SK-N-SH treated with all-trans-retinoic acid at 6 μM for 48 hours (cell line): Measurements from ENCODE around the gene C1orf52.

Experiments used
- ATAC-seq: fragments of 200-7000 bp; cut with Tn5 transposase; 3 replicates; pipeline ENCODE4 v1.9.1; 2020; ENCODE audit warnings: mild to moderate bottlenecking, moderate library complexity
- ARNTL ChIP-seq: fragments of 450-650 bp; formaldehyde crosslinking; IDR thresholded peaks from 2 replicates; pipeline ENCODE4 v1.5.0; 2020; ENCODE audit warnings: low read depth, mild to moderate bottlenecking, moderate library complexity, borderline replicate concordance
- CSDC2 ChIP-seq: fragments of 250-450 bp; sonication (Bioruptor Pico); IDR thresholded peaks from 2 replicates; pipeline ENCODE4 v1.5.0; 2020; ENCODE audit warnings: mild to moderate bottlenecking, moderate library complexity
- GLIS3 ChIP-seq: fragments of 250-450 bp; sonication (Bioruptor Pico); IDR thresholded peaks from 2 replicates; pipeline ENCODE4 v1.5.0; 2020; ENCODE audit warnings: mild to moderate bottlenecking, moderate library complexity
- ISL1 ChIP-seq: fragments of 250-450 bp; sonication (Bioruptor Pico); IDR thresholded peaks from 2 replicates; pipeline ENCODE4 v2.1.2; 2022; ENCODE audit warnings: mild to moderate bottlenecking, moderate library complexity
- OSR1 ChIP-seq: fragments of 250-450 bp; sonication (Bioruptor Pico); IDR thresholded peaks from 2 replicates; pipeline ENCODE4 v1.8.0; 2022; ENCODE audit warnings: moderate library complexity, mild to moderate bottlenecking, inconsistent platforms
- POU6F1 ChIP-seq: fragments of 250-450 bp; sonication (Bioruptor Pico); IDR thresholded peaks from 2 replicates; pipeline ENCODE4 v1.8.0; 2021; ENCODE audit warnings: low read depth, mild to moderate bottlenecking, moderate library complexity, borderline replicate concordance
- PPARA ChIP-seq: fragments of 250-450 bp; sonication (Bioruptor Pico); IDR thresholded peaks from 2 replicates; pipeline ENCODE4 v1.5.0; 2020; ENCODE audit warnings: mild to moderate bottlenecking, borderline replicate concordance
- RARB ChIP-seq: fragments of 250-450 bp; sonication (Bioruptor Pico); IDR thresholded peaks from 2 replicates; pipeline ENCODE4 v1.8.0; 2021; ENCODE audit warnings: mild to moderate bottlenecking, moderate library complexity
- SNAI2 ChIP-seq: fragments of 250-450 bp; sonication (Bioruptor Pico); IDR thresholded peaks from 2 replicates; pipeline ENCODE4 v1.5.0; 2020; ENCODE audit warnings: mild to moderate bottlenecking, moderate library complexity
- TCF4 ChIP-seq: fragments of 250-450 bp; sonication (Bioruptor Pico); IDR thresholded peaks from 2 replicates; pipeline ENCODE4 v1.8.0; 2021; ENCODE audit warnings: mild to moderate bottlenecking, moderate library complexity, borderline replicate concordance
- TOX ChIP-seq: fragments of 250-450 bp; sonication (Bioruptor Pico); IDR thresholded peaks from 2 replicates; pipeline ENCODE4 v1.8.0; 2021; ENCODE audit warnings: mild to moderate bottlenecking, moderate library complexity, borderline replicate concordance
- TSHZ2 ChIP-seq: fragments of 250-450 bp; sonication (Bioruptor Pico); IDR thresholded peaks from 2 replicates; pipeline ENCODE4 v1.5.0; 2020; ENCODE audit warnings: mild to moderate bottlenecking, moderate library complexity
- ZC3H10 ChIP-seq: fragments of 250-450 bp; sonication (Bioruptor Pico); IDR thresholded peaks from 2 replicates; pipeline ENCODE4 v1.5.1; 2021; ENCODE audit warnings: mild to moderate bottlenecking, moderate library complexity
- ZFP3 ChIP-seq: fragments of 250-450 bp; sonication (Bioruptor Pico); IDR thresholded peaks from 2 replicates; pipeline ENCODE4 v1.5.0; 2020; ENCODE audit warnings: mild to moderate bottlenecking, moderate library complexity
- ZFP30 ChIP-seq: fragments of 450-650 bp; formaldehyde crosslinking; IDR thresholded peaks from 2 replicates; pipeline ENCODE4 v1.5.0; 2022; ENCODE audit warnings: mild to moderate bottlenecking, moderate library complexity
- ZNF70 ChIP-seq: fragments of 450-650 bp; formaldehyde crosslinking; IDR thresholded peaks from 2 replicates; pipeline ENCODE4 v1.5.0; 2020; ENCODE audit warnings: mild to moderate bottlenecking, moderate library complexity
- TF ChIP-seq, protein P1 (sequence below): fragments of 250-450 bp; sonication (Bioruptor Pico); IDR thresholded peaks from 2 replicates; pipeline ENCODE4 v1.5.1; 2021; ENCODE audit warnings: mild to moderate bottlenecking, moderate library complexity
- TF ChIP-seq, protein P2 (sequence below): fragments of 250-450 bp; sonication (Bioruptor Pico); IDR thresholded peaks from 2 replicates; pipeline ENCODE4 v1.5.1; 2020; ENCODE audit warnings: low read depth, mild to moderate bottlenecking, moderate library complexity

Gene C1orf52

DNA sequence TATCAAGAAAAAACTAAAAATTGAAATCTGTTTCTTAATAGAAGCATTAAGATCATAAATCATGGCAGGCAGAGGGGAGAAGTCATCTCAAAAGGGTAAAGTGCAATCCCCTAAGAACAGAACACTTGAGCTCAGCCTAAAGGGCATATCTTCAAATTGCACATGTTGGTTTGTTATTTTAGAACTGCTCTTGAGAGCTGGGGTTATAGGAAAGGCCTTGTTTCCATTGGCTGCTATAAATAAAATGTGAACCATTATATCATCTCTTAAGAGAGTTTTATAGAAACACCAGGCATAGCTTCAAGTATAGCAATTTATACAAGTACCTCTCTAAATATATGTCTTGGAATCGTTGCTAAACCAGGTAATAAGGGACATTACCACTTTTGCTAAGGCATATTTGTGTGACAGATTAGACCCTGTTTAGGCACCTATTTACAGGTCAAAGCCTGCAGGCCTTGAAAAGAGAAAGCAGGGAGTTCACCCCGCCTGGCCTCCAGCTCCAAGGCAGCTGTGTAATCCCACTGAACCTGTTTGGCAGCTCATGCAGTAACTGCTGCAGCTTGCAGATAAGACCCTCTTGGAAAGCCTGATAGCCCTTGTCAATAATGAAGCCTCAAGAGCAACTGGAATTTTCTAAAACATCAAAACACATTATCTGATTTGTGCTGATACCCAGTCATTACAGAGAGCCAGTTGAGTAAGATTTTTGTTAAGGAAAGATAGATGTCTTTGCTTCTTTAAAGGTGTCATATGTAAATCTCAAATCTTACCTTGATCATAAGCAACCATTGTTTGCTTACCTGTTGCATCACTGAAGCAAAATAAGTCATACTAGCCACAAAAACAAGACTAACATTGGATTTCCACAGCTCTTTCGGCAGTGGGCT lies 34.5 kb downstream of the C1orf52 start:
- no peak for ATAC-seq
- TF ChIP-seq, protein P1, sequence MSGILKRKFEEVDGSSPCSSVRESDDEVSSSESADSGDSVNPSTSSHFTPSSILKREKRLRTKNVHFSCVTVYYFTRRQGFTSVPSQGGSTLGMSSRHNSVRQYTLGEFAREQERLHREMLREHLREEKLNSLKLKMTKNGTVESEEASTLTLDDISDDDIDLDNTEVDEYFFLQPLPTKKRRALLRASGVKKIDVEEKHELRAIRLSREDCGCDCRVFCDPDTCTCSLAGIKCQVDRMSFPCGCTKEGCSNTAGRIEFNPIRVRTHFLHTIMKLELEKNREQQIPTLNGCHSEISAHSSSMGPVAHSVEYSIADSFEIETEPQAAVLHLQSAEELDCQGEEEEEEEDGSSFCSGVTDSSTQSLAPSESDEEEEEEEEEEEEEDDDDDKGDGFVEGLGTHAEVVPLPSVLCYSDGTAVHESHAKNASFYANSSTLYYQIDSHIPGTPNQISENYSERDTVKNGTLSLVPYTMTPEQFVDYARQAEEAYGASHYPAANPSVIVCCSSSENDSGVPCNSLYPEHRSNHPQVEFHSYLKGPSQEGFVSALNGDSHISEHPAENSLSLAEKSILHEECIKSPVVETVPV (CRISPR knock-in tag): no peak
- no peak for TF ChIP-seq ZFP30 (CRISPR knock-in tag)
- no peak for TF ChIP-seq RARB (CRISPR knock-in tag)
- TF ChIP-seq GLIS3 (CRISPR knock-in tag): no peak
- no peak for TF ChIP-seq CSDC2 (CRISPR knock-in tag)
- no peak for TF ChIP-seq OSR1 (CRISPR knock-in tag)

DNA sequence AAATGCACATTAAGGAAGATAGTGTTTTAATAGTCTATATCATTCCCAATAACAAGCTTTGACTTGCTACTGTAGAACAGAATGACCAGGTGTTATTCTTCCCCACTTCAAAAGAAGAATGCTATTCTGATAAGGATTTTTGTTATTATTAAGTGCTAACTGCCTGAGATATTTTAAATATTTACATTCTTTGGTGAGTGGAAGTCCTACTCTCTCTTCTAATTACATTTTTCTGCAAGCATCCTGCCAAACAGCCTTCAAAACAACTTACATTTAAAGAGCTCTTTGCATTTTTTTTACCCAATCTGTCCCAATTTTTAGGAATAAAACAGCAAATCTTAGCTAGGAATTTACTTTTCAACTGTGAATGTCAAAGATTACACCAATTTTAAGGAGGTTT lies 35.2 kb downstream of the C1orf52 start:
- ATAC-seq: no peak
- TF ChIP-seq ZNF70 (CRISPR knock-in tag): no peak
- no peak for TF ChIP-seq ISL1 (CRISPR knock-in tag)
- TF ChIP-seq RARB (CRISPR knock-in tag): no peak
- no peak for TF ChIP-seq TCF4 (CRISPR knock-in tag)
- no peak for TF ChIP-seq PPARA (CRISPR knock-in tag)
- TF ChIP-seq OSR1 (CRISPR knock-in tag): no peak

DNA sequence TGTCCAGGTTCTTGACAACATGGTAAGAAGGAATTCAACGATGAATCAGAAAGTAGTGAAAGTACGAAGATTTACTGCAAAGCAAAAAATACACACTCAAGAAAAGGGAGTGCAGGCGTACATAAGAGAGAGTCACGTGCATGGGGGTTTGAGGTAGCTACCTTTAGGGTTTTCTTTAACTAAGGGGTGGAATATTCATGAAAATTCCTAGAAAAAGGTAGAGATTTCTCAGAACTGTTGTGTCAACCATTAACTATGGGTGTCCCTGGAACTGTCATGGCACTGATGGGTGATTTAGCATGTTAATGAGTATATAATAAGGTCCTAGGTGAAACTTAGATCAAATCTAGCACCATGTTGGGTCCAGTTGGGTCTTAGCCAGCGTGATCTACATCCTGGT lies 36.1 kb downstream of the C1orf52 start:
- TF ChIP-seq TOX (CRISPR knock-in tag) (no peak), POU6F1 (CRISPR knock-in tag) (no peak), SNAI2 (CRISPR knock-in tag) (no peak), ZFP3 (no peak), ZC3H10 (CRISPR knock-in tag) (no peak), ARNTL (CRISPR knock-in tag) (no peak), GLIS3 (CRISPR knock-in tag) (no peak)
- TF ChIP-seq, protein P1 (CRISPR knock-in tag): no peak
- ATAC-seq: no peak

DNA sequence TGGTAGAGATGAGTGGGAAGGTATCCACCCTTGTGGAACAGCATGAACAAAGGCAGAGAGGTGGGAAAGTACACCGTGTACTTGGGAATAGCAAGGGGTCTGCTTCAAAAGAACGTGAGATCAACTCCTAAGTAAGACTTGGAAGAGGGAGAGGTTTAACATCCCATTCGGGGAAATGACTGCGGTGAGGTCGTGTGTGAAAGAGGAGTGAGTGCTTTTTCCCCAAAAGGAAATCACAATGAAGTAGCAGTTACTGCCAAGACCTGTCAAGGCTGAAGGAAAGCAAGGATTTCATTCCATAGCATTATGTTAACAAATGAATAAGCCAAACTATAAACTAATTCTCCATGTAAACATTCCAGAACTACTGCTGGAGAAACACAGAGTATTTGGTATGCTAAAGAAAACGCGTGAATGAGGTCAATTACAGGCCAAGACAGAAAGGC lies 38.7 kb downstream of the C1orf52 start:
- ATAC-seq: no peak
- no peak for TF ChIP-seq ZC3H10 (CRISPR knock-in tag)

DNA sequence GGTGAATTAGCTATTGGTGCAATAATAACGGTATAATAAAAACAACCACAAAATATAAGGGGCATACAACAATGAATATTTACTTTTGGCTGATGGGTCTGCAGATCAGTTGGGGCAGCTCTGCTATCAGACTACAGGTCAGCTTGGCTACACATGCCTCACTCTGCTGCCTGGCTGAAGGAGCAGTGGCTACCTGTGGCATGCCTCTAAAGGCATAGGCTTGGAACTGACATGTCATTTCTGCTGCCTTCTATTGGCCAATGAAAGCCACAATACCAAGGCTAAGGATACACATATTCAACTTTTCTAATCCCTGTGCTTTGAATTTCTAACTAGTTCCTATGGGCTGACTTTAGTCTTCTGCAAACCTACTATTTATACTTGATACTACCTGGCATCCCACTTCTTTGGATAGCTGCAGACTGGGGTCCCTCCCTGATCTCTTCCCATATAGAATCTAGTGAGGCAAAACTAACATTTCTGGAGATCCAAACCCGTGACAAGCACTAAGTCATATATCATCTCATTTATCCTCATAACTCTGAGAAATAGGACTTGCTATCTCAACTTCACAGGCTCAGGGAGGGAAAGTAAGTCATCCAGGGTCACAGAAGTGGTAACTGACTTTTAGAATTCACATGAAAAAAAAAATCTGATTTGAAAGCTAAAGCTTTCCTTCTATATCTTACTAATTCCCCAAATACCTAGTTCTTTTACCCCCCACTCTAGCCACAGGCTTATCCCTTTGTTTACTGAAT lies 39.4 kb downstream of the C1orf52 start:
- no peak for ATAC-seq
- TF ChIP-seq OSR1 (CRISPR knock-in tag) (no peak), ISL1 (CRISPR knock-in tag) (no peak), POU6F1 (CRISPR knock-in tag) (no peak), TOX (CRISPR knock-in tag) (no peak), TCF4 (CRISPR knock-in tag) (no peak), ARNTL (CRISPR knock-in tag) (no peak), ZFP30 (CRISPR knock-in tag) (no peak), RARB (CRISPR knock-in tag) (no peak), TSHZ2 (CRISPR knock-in tag) (no peak), ZFP3 (no peak)
- TF ChIP-seq, protein P2, sequence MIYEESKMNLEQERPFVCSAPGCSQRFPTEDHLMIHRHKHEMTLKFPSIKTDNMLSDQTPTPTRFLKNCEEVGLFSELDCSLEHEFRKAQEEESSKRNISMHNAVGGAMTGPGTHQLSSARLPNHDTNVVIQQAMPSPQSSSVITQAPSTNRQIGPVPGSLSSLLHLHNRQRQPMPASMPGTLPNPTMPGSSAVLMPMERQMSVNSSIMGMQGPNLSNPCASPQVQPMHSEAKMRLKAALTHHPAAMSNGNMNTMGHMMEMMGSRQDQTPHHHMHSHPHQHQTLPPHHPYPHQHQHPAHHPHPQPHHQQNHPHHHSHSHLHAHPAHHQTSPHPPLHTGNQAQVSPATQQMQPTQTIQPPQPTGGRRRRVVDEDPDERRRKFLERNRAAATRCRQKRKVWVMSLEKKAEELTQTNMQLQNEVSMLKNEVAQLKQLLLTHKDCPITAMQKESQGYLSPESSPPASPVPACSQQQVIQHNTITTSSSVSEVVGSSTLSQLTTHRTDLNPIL: no peak
- TF ChIP-seq, protein P1 (CRISPR knock-in tag): no peak
